ENCODE measurements around the gene FAM111A. TPM values are rescaled to one million over a fixed set of nuclear protein-coding genes. Genes with fewer than 3 reads are reported as not detected.

Gene FAM111A
- total RNA-seq, 2 donors from 2014 or later, result 49.5 to 60.3 TPM

- no peak for DNase-seq (ENCODE audit: low spot score)
- H3K27me3 ChIP-seq (replicated peaks; ENCODE audit: insufficient read depth), result no peaks in the 10 kb centered on the region
- WGBS, result 77% methylated on average over 7 of the region's 7 CpGs
- peak overlapping the region; percentile 53 to 70 for H3K27ac ChIP-seq
- no peaks in the 10 kb centered on the region for H3K9me3 ChIP-seq
- no peaks in the 10 kb centered on the region for H3K36me3 ChIP-seq
- intact Hi-C loops (cut with DNase I), result loop anchor here (5.0 kb wide), 1 partner anchor 108 kb away; no protein-coding TSS in a partner anchor
- TF ChIP-seq, protein P1, sequence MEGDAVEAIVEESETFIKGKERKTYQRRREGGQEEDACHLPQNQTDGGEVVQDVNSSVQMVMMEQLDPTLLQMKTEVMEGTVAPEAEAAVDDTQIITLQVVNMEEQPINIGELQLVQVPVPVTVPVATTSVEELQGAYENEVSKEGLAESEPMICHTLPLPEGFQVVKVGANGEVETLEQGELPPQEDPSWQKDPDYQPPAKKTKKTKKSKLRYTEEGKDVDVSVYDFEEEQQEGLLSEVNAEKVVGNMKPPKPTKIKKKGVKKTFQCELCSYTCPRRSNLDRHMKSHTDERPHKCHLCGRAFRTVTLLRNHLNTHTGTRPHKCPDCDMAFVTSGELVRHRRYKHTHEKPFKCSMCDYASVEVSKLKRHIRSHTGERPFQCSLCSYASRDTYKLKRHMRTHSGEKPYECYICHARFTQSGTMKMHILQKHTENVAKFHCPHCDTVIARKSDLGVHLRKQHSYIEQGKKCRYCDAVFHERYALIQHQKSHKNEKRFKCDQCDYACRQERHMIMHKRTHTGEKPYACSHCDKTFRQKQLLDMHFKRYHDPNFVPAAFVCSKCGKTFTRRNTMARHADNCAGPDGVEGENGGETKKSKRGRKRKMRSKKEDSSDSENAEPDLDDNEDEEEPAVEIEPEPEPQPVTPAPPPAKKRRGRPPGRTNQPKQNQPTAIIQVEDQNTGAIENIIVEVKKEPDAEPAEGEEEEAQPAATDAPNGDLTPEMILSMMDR (IDR thresholded peaks at IDR 0.05), result no peak
- no peak for TF ChIP-seq POLR2A (IDR thresholded peaks at IDR 0.05)
- H3K4me1 ChIP-seq (replicated peaks), result peaks cover 5% of the 10 kb centered on the region
- H3K4me3 ChIP-seq, result no peak overlapping the region
Measured at GRCh38 chr11:59174664-59175033, 32.0 kb downstream of the FAM111A start.

- no peaks in the 10 kb centered on the region for H3K27me3 ChIP-seq (replicated peaks; ENCODE audit: insufficient read depth)
- H3K4me1 ChIP-seq (replicated peaks), result peaks cover 5% of the 10 kb centered on the region
- intact Hi-C loops (cut with DNase I), result no loop called here
- no peak for DNase-seq (ENCODE audit: low spot score)
- TF ChIP-seq, protein P1 (IDR thresholded peaks at IDR 0.05), result no peak
- TF ChIP-seq POLR2A (IDR thresholded peaks at IDR 0.05), result no peak
- no peak for TF ChIP-seq POLR2AphosphoS5 (IDR thresholded peaks at IDR 0.05)
- H3K36me3 ChIP-seq, result no peaks in the 10 kb centered on the region
- no peaks in the 10 kb centered on the region for H3K9me3 ChIP-seq
- WGBS, result 49% methylated on average over 4 of the region's 4 CpGs
- no peak overlapping the region for H3K4me3 ChIP-seq
- H3K27ac ChIP-seq, result peak overlapping the region in 1 of 2 donors; percentile 53
Measured at GRCh38 chr11:59175091-59175501, 32.4 kb downstream of the FAM111A start.

DNA sequence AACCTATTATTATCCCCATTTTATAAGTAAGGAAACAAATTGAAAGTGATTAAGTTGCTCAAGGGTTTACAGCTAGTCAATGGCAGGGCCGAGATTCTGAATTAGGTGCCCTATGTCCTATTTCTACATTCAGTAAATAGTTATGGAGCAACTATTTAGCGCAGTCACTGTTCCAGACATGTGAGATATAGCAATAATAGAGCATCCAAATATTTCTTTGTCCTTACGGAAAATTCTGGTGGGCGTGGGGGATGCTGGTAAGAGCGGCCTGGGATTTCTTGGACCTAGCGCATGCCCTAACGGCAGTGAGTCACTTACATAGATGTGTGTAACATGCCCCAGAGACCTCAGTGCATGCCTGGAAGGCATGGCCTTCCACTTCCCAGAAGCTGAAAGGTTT lies 33.7 kb downstream of the FAM111A start:
- H3K4me1 ChIP-seq (replicated peaks), result peaks cover 5% of the 10 kb centered on the region
- DNase-seq (ENCODE audit: low spot score), result no peak
- H3K36me3 ChIP-seq, result no peaks in the 10 kb centered on the region
- no peaks in the 10 kb centered on the region for H3K9me3 ChIP-seq
- TF ChIP-seq POLR2A (IDR thresholded peaks at IDR 0.05) (no peak), POLR2AphosphoS5 (IDR thresholded peaks at IDR 0.05) (no peak)
- TF ChIP-seq, protein P1 (IDR thresholded peaks at IDR 0.05), result no peak
- no peak overlapping the region for H3K4me3 ChIP-seq
- no peaks in the 10 kb centered on the region for H3K27me3 ChIP-seq (replicated peaks; ENCODE audit: insufficient read depth)
- WGBS, result 92% methylated on average over 7 of the region's 7 CpGs
- no peak overlapping the region for H3K27ac ChIP-seq
- intact Hi-C loops (cut with DNase I), result no loop called here

DNA sequence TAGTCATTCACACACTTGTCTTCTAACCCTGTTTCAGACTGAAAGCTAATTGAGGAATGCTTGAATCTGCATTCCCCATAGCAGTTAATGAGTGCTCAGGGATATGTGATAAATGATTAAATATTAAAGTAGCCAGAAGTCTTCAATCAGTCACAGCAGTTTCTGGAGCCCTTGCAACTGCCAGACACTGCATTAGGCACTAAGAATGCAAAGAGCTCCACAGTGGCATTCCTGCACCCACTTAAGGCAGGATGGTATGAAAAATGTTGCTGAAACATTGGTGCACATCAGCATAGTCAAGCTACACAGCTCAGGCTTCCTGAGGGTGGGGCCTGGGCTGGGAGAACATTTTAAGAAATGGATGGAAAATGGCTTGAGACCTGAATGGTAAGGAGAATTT lies 35.7 kb downstream of the FAM111A start:
- no peak for DNase-seq (ENCODE audit: low spot score)
- no peaks in the 10 kb centered on the region for H3K9me3 ChIP-seq
- H3K27me3 ChIP-seq (replicated peaks; ENCODE audit: insufficient read depth), result no peaks in the 10 kb centered on the region
- no peak for TF ChIP-seq POLR2A (IDR thresholded peaks at IDR 0.05)
- TF ChIP-seq, protein P1 (IDR thresholded peaks at IDR 0.05), result no peak
- no peak for TF ChIP-seq POLR2AphosphoS5 (IDR thresholded peaks at IDR 0.05)
- intact Hi-C loops (cut with DNase I), result no loop called here
- H3K4me1 ChIP-seq (replicated peaks), result no peaks in the 10 kb centered on the region
- H3K27ac ChIP-seq, result no peak overlapping the region
- H3K4me3 ChIP-seq, result no peak overlapping the region
- no peaks in the 10 kb centered on the region for H3K36me3 ChIP-seq

- no peak overlapping the region for H3K4me3 ChIP-seq
- WGBS, result 62% methylated on average over 2 of the region's 2 CpGs
- H3K27me3 ChIP-seq (replicated peaks; ENCODE audit: insufficient read depth), result no peaks in the 10 kb centered on the region
- no peak overlapping the region for H3K27ac ChIP-seq
- intact Hi-C loops (cut with DNase I), result no loop called here
- H3K36me3 ChIP-seq, result no peaks in the 10 kb centered on the region
- TF ChIP-seq POLR2AphosphoS5 (IDR thresholded peaks at IDR 0.05) (no peak), POLR2A (IDR thresholded peaks at IDR 0.05) (no peak)
- TF ChIP-seq, protein P1 (IDR thresholded peaks at IDR 0.05), result no peak
- no peaks in the 10 kb centered on the region for H3K9me3 ChIP-seq
- no peak for DNase-seq (ENCODE audit: low spot score)
- no peaks in the 10 kb centered on the region for H3K4me1 ChIP-seq (replicated peaks)
Measured at GRCh38 chr11:59179121-59179520, 36.5 kb downstream of the FAM111A start.
